HG03060 (cell line): ENCODE results near the gene ZNF594.
"Not testable (repeated sequence)": the region's sequence is repeated elsewhere in the genome, so short reads cannot be mapped to it uniquely, and the experiment has no call there.

Experiments used
- ATAC-seq: cut with Tn5 transposase; IDR thresholded peaks from one replicate; pipeline ENCODE4 v1.9.1; 2021; ENCODE audit warnings: low read depth, moderate number of reproducible peaks; ENCODE audit not compliant: unreplicated experiment

Gene ZNF594

DNA sequence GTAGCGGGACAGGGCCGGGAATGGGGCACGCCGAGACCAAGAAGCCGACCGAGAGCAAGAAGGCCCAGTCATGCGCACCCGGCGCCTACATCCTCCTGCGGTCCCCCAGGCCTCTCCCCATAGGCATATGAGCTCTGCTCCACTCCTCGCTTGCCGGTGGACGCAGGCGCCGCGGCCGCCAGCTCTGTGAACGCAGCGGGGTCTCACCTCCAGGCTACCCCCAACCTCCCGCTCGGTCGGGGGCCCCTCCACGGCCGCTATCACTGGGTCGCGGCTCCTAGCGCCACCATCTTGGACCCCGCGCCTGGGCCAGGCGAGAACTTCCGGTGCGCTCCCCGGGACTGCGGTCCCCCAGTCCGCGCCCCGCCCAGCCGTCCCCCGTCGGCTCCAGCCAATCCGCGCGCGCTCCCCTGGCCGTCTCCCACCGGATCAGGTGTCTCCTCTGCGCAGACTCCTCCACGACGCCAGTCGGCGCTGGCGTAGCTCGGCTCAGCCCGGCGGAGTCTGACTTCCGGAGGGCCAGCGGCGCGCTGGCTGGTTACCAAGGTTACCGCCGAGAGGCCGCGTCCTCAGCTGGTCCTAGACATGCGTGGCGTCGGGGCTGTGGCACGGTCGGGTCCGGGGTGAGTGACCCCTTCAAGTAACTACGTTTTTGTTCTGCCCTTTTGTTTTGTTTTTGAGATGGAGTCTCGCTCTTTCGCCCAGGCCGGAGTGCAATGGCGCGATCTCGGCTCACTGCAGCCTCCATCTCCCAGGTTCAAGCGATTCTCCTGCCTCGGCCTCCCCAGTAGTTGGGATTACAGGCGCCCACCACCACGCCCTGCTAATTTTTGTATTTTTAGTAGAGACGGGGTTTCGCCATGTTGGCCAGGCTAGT, at the start of gene ZNF594:
Gene ZNF594 (minus strand): TSS at position 328 of the 877 bp plus-strand sequence. CDS start 7,612 bp downstream, outside the sequence.
- ATAC-seq, result peak; percentile 89

DNA sequence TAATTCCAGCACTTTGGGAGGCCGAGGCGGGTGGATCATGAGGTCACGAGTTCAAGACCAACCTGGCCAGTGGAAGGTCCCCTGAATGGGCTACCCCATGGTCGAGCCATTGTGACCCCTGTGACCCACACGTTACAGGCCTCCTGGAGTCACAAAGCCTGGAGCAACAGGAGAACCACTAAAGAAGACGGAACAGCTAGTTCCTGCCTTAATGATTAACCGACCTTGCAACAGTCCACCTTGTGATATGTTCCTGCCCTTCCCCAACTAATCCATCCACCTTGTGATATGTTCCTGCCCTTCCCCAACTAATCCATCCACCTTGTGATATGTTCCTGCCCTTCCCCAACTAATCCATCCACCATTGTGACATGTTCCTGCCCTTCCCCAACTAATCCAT, 48.1 kb upstream of the ZNF594 start:
- ATAC-seq, result not testable (repeated sequence)

- no peak for ATAC-seq
Measured at GRCh38 chr17:5238333-5238732, 46.7 kb upstream of the ZNF594 start.

- ATAC-seq, result no peak
Measured at GRCh38 chr17:5237541-5238016, 45.9 kb upstream of the ZNF594 start.

GRCh38 chr17:5236938-5237540, 45.4 kb upstream of the ZNF594 start:
- no peak for ATAC-seq

DNA sequence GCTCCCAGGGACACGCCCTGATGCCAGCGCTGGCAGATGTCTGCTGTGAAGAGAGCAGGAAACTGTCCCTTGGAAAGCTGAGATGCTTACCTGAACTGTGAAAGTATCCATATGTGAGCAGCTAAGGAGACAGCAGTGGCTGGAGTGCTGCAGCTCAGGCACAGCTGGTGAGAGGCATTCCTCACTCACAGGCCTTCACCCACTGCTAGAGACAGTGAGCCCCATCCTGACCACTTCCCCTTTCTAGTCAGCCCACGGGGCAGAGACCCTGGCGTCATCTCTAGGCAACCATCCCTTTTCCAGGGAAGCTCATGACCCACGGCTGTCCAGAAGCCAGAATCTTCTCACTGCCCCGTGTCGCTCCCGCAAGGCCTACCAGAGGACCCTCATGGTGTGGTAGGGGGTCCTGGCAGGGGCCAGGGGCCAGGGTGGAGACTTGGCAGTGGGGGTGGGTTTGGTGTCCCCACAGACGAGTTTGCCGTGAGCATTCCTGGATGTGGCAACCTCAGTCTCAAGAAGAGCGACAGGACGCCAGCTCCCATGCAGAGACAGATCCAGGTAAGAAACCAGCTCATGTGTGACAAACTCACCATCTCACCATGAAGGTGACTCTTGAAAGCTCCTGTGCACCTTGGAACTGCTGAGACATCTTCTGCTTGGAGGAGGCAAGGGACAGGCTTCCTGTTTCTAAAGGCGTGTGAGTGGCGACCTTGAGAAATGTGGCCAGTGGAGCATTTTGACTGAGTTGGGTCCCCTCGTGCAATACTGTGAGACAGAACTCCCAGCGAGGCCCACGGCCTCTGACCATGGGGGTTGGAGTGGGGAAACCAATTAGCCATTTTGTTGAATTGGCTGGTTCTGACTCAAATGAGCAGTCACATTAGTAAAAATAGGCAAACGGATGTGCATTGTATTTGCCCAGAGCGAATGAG, 43.2 kb upstream of the ZNF594 start, which contains the start of gene SCIMP:
Gene SCIMP (minus strand): TSS at position 216 of the 932 bp plus-strand sequence. CDS start 105 bp downstream, at position 111.
- ATAC-seq, result no peak

GRCh38 chr17:5233492-5233891, 41.8 kb upstream of the ZNF594 start:
- not testable (repeated sequence) for ATAC-seq

DNA sequence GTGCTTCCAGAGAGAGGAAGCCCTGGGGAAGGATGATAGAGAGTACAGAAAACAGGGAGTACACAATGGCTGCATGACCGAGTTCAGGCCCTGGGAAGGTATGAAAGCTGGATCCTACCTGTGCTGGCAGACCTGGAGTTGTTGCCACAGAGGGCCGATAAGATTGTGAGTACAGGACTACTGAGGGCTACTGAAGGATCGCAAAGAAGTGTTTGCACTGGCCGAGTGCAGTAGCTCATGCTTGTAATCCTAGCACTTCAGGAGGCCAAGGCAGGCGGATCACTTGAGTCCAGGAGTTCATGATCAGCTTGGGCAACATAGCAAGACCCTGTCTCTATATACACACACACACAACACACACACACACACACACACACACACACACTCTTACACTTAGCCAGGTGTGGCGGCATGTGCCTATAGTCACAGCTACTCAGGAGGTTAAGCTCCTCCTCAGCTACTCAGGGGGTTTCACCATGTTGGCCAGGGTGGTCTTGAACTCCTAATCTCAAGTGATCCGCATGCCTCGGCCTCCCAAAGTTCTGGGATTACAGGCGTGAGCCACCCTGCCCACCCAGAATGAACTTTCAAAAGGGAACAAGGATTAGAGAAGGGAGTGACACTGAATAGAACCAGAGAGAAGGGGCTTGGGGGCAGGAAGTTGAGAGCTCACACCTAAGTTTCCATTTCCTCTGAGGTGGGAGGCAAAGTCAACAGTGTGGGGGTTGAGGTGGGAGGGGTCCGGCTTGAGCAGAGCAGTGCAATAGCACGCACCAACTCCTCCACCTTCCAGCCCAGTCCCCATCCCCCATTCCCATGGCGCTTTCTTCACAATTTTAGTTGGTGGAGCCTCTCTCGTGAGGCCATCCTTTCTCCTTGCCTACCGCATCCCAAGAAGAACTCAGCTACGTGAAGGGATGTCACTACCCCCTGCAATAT, 35.5 kb upstream of the ZNF594 start:
- ATAC-seq, result no peak

- ATAC-seq, result no peak
Measured at GRCh38 chr17:5225668-5226457, 34.2 kb upstream of the ZNF594 start.

- ATAC-seq, result not testable (repeated sequence)
Measured at GRCh38 chr17:5221912-5222311, 30.2 kb upstream of the ZNF594 start.

GRCh38 chr17:5220074-5220473, 28.4 kb upstream of the ZNF594 start:
- ATAC-seq, result no peak

DNA sequence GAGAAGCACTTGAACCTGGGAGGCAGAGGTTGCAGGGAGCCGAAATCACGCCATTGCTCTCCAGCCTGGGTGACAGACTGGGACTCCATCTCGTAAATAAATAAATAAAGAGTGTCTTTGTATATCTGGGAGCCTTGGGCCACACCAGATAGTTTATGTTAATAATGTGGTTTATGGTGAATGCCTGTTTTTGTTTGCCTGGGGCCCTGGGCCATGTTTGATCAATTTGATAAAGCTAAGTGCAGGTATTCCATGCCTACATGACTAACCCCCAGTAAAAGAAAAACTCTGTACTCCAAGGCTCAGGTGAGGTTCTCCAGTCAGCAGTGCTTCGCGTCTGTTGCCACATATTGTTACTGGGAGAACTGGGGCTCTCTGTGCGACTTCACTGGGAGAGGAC, 27.9 kb upstream of the ZNF594 start:
- no peak for ATAC-seq

- not testable (repeated sequence) for ATAC-seq
Measured at GRCh38 chr17:5217562-5217961, 25.9 kb upstream of the ZNF594 start.

- no peak for ATAC-seq
Measured at GRCh38 chr17:5211458-5211857, 19.8 kb upstream of the ZNF594 start.

DNA sequence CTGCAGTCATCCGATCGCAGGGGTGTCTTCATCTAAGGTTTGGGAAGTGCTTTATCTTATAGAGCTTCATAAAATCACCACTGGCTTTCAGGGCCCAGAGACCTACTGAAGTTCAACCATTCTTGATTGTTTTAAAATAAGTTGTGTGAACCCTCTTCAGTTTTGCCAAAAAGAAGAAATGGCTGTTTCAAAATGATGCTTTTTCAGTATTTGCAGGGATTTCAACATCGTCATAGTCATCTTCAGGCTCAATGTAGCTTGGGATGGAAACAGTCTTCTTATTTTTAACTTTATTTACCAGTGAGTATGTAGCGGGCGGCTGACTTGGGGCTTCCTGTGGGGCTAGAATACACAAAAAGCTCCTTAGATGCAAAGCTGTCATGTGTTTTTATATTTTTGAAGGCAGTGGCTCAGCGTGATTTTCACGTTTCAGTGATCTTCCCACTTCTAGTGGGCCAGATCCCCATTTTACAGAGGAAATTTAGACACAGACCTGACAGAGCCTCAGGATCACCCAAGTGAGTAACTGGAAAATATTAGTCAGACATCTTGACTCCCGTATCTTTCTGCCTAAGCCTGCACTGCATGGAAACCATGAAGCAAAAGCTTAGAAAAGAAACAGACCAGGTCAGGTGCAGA, 19.1 kb upstream of the ZNF594 start:
- ATAC-seq, result no peak

- no peak for ATAC-seq
Measured at GRCh38 chr17:5210091-5210490, 18.4 kb upstream of the ZNF594 start.

- ATAC-seq, result no peak
Measured at GRCh38 chr17:5209396-5209795, 17.7 kb upstream of the ZNF594 start.

DNA sequence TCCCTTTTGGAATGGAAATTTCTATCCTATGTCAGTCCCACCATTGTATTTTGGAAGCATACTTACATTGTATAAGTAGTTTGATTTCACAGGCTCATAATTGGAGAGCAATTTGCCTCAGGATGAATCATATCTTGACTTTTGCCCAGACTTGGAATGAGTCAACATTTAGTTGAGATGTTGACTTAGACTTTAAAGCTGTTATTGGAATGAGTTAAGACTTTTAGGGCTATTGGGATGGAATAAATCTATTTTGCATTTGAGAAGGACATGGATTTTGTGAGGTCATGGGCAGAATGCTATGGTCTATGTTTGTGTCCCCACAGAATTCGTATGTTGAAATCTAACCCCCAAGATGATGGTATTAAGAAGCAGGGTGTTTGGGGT, 12.2 kb upstream of the ZNF594 start:
- no peak for ATAC-seq
